Spinal cord (tissue), 10 donors: ENCODE data around the gene CLMN. TPM values are rescaled to one million over a fixed set of nuclear protein-coding genes. Genes with fewer than 3 reads are reported as not detected.

Source experiments
- DNase-seq, 6 donors: peaks; one replicate each; pipeline versions ENCODE4 v3.0.0 to v3.0.0-alpha.2; 2013 to 2015; ENCODE audit warnings: low spot score in 6 of 6, low read depth in 4 of 6
- H3K27ac ChIP-seq: one replicate; pipeline ENCODE4 v1.5.1; 2013; ENCODE audit warnings: low read depth, low read length, control low read depth
- H3K27me3 ChIP-seq: one replicate; pipeline ENCODE4 v1.6.1; 2013; ENCODE audit warnings: low read length; ENCODE audit not compliant: control insufficient read depth, insufficient read depth
- H3K36me3 ChIP-seq: one replicate; pipeline ENCODE4 v1.6.1; 2013; ENCODE audit warnings: low read length; ENCODE audit not compliant: control insufficient read depth, insufficient read depth
- H3K4me1 ChIP-seq: one replicate; pipeline ENCODE4 v1.6.1; 2013; ENCODE audit warnings: low read length; ENCODE audit not compliant: control insufficient read depth, insufficient read depth
- H3K4me3 ChIP-seq: one replicate; pipeline ENCODE4 v1.5.1; 2013; ENCODE audit warnings: low read depth, low read length, control low read depth
- H3K9me3 ChIP-seq: one replicate; pipeline ENCODE4 v1.6.1; 2013; ENCODE audit warnings: low read length; ENCODE audit not compliant: control insufficient read depth, insufficient read depth
- WGBS: methylation state at CpG from one replicate; pipeline ENCODE4 v1.1.5; 2013; ENCODE audit warnings: missing lambda C conversion rate; ENCODE audit not compliant: insufficient coverage; 5-methylcytosine and 5-hydroxymethylcytosine counted together
- polyA plus RNA-seq, 2 donors: library from polyadenylated mRNA; unstranded; fragments of 120-200 nt; gene quantifications; one replicate each; pipeline ENCODE4 v1.2.1, GENCODE V29; 2013; ENCODE audit not compliant: insufficient read length in 2 of 2
- total RNA-seq, 2 donors: library from RNA; depleted of rRNA in 1 of 2; stranded (reverse); fragments of 120-200 nt in 1 of 2; fragments of >200 nt in 1 of 2; gene quantifications; one replicate each; pipeline versions ENCODE4 v1.2.3 to v1.2.4, GENCODE V29; 2013 to 2014
- donor health status: healthy.

CLMN gene
- total and polyA plus RNA-seq, 4 donors, result 4.1 to 18.8 (median 8.6) TPM

DNA sequence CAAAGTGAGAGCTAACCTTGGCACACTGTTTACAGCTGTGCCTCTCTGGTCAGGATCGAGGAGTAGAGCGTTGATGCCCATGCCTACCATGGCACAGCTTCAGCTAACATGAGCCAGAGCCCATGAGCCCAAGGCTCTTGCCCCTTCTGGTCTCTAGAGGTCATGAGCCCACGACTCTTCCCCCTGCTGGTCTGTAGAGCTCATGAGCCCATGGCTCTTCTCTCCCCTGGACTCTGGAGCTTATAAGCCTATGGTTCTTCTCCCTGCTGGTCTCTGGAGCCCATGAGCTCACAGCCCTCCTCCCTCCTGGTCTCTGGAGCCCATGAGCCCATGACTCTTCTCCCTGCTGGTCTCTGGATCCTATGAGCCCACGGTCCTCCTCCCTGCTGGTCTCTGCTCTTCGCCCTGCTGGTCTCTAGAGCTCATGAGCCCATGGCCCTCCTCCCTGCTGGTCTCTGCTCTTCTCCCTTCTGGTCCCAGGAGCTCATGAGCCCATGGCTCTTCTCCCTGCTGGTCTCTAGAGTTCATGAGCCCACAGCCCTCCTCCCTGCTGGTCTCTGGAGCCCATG is 16.6 kb upstream of the CLMN start:
- WGBS, result 92% methylated on average over 5 of the region's 5 CpGs
- Histone ChIP-seq H3K27ac (no peak overlapping the region), H3K36me3 (no peaks in the 10 kb centered on the region), H3K9me3 (no peaks in the 10 kb centered on the region), H3K27me3 (no peaks in the 10 kb centered on the region), H3K4me1 (no peaks in the 10 kb centered on the region), H3K4me3 (no peak overlapping the region)
- no peak for DNase-seq

DNA sequence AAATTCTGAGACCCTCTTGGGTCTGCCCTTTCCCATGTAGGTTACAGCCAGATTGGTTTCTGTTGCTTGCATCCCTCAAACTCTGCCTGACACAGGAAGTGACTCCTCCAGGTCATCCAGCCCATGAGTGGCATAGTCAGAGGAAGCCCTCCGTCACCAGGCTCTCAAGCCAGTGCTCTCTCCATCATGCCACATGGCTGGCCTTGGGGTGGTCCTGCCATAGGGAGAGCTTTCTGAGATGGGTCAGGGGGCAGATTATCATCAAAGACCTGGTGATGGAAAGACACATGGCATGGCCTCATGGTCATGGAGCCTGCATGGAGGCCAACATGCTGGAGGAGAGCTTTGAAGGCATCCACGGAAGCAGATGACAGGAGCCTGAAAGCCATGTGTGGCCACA is 15.4 kb upstream of the CLMN start:
- no peaks in the 10 kb centered on the region for H3K36me3 ChIP-seq
- H3K4me1 ChIP-seq, result no peaks in the 10 kb centered on the region
- whole genome bisulfite sequencing, result no CpG with 5 or more reads among the region's 2 CpGs
- H3K9me3 ChIP-seq, result no peaks in the 10 kb centered on the region
- no peaks in the 10 kb centered on the region for H3K27me3 ChIP-seq
- no peak overlapping the region for H3K27ac ChIP-seq
- H3K4me3 ChIP-seq, result no peak overlapping the region
- no peak for DNase-seq

DNA sequence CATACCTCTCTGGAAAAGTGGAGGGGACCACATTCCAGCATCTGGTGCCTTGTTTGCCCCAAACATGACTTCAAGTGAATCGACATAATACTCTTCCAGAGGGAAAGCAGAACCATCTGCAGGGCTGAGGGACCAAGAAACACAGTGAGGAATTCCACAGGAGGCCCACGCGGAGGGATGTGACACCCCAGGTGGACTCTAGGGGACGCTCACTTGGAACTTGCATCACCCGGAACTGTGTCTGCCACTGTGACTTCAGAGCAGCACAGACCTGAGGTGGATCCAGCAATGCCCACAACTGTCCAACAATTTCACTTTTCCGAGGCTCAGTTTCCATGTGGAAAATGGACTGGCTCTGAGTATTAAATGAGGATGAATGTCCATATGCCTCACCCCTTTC is 14.3 kb upstream of the CLMN start:
- WGBS, result 89% methylated on average over 4 of the region's 6 CpGs
- Histone ChIP-seq H3K4me3 (no peak overlapping the region), H3K36me3 (no peaks in the 10 kb centered on the region), H3K27ac (no peak overlapping the region), H3K9me3 (no peaks in the 10 kb centered on the region), H3K4me1 (peaks cover 2% of the 10 kb centered on the region), H3K27me3 (no peaks in the 10 kb centered on the region)
- no peak for DNase-seq

DNA sequence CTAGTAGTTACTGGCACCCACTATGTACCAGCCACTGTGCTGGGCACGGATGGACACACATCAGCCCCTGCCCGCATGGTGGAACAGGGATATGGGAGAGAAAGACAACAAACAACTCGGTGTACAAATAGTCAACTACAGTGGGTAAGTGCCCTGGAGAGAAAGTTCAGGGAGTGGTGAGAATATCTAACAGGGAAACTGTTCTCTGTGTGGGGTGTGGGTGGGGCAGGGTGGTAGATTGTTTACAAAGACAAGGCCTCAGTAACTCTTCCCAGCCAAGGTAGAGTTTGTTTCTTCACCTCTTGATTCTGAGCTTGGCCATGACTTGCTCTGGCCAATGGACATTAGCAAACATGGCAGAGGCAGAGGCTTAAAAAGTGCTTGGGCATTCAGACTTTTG is 12.9 kb upstream of the CLMN start:
- DNase-seq, result no peak
- no peaks in the 10 kb centered on the region for H3K9me3 ChIP-seq
- WGBS, result no CpG with 5 or more reads among the region's 3 CpGs
- H3K4me1 ChIP-seq, result peaks cover 2% of the 10 kb centered on the region
- no peak overlapping the region for H3K4me3 ChIP-seq
- H3K27me3 ChIP-seq, result no peaks in the 10 kb centered on the region
- no peaks in the 10 kb centered on the region for H3K36me3 ChIP-seq
- H3K27ac ChIP-seq, result no peak overlapping the region

DNA sequence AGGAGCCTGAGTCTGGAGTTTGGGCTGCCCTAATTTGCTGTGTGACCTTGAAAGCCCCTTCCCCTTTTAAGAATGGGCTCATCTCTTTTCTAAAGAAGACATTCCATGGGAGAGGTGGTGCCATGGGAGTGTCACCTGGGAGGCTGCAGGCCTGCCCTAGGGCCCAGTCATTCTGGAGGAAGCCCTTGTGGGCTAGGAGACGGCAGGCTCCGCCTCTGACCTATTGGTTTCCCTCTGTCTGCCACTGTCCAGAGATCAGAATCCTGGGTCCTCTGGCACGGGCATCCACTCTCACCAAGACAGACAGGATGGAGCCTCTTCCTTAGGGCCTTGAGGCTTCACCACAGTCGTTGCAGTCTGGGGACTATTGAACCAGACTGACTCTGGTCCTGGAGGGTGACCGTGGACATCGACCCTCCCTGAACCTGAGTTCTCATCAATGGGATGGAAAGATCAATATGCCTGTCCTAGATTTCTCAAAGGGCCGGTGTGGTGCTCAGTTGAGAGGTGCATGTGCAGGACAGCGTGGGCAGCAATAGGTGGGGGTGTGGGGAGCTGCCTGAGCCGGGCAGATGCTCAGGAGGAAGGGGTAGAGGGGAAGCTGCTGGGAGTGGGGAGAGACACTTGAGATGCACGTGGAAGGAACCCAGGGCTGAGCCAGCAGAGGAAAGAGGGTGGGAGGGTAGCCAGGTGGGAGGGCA is 12.2 kb upstream of the CLMN start:
- no peaks in the 10 kb centered on the region for H3K36me3 ChIP-seq
- H3K27ac ChIP-seq, result no peak overlapping the region
- no peak for DNase-seq
- H3K9me3 ChIP-seq, result no peaks in the 10 kb centered on the region
- no peaks in the 10 kb centered on the region for H3K27me3 ChIP-seq
- WGBS, result 87% methylated on average over 10 of the region's 10 CpGs
- no peak overlapping the region for H3K4me3 ChIP-seq
- H3K4me1 ChIP-seq, result peaks cover 2% of the 10 kb centered on the region

DNA sequence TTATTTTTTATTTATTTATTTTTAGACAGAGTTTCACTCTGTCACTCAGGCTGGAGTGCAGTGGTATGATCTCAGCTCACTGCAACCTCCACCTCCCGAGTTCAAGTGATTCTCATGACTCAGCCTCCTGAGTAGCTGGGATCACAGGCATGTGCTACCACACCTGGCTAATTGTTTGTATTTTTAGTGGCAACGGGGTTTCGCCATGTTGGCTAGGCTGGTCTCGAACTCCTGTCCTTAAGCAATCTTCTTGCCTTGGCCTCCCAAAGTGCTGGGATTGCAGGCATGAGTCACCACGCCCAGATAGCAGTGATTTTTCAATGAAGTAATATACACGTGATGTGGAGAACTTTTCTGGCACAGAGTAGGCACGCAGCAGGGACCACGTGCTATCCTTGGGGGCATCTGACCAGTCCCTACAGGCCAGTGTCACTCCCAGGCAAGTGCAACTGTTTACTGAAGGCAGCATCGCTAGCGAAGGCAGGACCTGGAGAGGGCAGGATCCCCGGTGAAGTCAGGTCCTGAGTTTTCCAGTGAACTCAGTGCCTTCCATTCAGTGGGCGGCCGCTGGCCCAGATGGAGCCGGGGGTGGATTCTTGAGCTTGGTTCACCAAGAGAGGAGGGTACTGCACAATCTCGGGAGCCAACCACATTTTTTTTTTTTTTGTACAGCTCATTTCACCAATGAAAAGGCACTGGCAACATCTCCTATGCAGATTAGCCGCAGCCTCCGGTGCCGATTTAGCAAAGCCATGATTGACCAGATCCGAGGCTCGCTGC is 11.1 kb upstream of the CLMN start:
- Histone ChIP-seq H3K4me1 (peaks cover 2% of the 10 kb centered on the region), H3K27ac (no peak overlapping the region), H3K36me3 (no peaks in the 10 kb centered on the region), H3K4me3 (no peak overlapping the region), H3K9me3 (peaks cover 1% of the 10 kb centered on the region), H3K27me3 (no peaks in the 10 kb centered on the region)
- WGBS, result 90% methylated on average over 15 of the region's 20 CpGs
- no peak for DNase-seq

DNA sequence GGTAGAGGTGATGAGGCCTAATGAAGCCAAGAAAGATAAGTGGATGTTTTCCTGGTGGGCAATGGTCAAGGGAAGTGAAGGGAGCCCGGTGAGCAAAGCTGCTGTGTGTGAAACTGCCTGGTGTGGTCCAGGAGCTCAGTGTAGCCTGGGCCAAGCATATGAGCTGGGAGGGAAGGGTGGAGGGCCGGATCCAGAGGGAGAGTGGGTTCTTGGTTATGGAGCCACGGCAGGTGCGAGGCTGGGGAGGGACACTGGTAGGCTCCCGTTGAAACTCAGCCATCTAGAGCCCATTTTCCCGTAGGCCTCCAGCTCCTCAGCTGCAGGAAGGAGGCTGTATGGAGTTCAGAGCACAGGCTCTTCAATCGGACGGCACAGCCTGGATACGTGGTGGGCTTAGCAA is 10.2 kb upstream of the CLMN start:
- Histone ChIP-seq H3K4me1 (peaks cover 2% of the 10 kb centered on the region), H3K36me3 (no peaks in the 10 kb centered on the region), H3K27ac (no peak overlapping the region), H3K27me3 (no peaks in the 10 kb centered on the region), H3K9me3 (peaks cover 1% of the 10 kb centered on the region), H3K4me3 (no peak overlapping the region)
- no peak for DNase-seq
- 91% methylated on average over 8 of the region's 9 CpGs for WGBS

DNA sequence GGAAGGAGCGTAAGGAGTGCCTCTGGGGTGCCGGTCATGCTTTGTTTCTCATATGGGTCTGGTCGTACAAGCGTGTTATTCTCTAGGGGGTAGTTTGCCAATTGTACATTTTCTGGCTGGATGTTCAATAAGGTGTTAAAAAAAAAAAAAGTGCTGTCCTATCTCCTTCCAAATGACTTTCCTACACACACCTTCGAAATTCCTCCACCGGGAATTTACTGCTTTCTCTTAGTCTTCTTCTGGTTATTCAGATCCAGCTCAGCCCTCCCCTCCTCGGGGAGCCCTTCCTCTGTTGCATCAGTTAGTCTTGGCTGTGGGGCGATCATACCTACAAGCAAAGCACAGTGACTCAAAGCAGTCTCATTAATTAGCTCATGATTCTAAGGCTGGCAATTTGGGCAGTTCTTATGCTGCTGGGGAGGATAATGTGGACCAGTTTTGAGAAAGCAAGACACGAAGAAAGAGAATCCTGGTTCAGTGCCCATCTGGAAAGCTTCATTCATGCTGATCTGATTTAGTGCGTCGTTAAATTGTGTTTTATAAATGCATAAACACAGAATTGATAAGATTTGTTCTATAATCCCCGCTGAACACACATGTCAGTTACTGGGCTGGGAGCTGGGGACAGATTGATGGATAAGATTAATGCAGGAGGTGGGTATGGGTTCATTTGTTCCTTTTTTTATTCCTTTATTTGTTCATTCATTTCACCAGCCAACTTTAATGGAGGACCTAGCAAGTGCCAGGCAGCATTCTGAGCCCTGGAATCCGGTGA is 9.2 kb upstream of the CLMN start:
- Histone ChIP-seq H3K27me3 (no peaks in the 10 kb centered on the region), H3K9me3 (peaks cover 1% of the 10 kb centered on the region), H3K4me3 (no peak overlapping the region), H3K36me3 (no peaks in the 10 kb centered on the region), H3K27ac (no peak overlapping the region), H3K4me1 (peaks cover 2% of the 10 kb centered on the region)
- WGBS, result 35% methylated on average over 7 of the region's 13 CpGs
- DNase-seq, result peak in 3 of 6 donors; percentile 12 to 87 (median 40)

DNA sequence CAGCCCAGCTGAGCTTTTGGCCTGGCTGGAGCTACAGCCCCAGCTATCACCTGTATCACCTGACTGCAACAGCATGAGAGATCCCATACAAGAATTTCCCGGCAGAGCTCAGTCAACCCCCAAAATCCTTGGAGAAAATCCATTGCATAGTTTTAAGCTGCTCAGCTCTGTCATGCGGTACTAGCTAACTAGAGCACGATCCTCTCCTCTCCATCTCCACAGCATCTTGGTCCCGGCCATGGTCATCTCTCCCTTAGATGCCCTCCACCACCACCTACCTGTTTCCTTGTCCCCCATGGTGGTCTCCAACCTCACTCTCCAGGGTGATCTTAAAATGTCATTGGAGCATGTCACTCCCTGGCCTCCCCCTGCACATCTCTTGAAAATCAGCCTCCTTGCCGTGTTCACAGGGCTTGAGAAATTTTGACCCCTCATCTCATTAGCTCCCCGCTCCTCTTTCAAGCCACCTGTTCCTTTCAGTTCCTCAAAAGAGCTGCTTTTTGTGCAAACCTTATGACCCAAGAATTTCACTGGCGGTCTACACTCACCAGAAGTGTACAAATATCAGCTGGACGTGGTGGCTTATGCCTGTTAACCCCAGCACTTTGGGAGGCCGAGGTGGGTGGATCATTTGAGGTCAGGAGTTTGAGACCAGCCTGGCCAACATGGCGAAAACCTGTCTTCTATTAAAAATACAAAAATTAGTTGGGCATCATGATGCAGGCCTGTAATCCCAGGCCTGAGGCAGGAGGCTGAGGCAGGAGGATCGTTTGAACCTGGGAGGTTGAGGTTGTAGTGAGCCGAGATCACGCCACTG is 8.1 kb upstream of the CLMN start:
- Histone ChIP-seq H3K9me3 (peaks cover 1% of the 10 kb centered on the region), H3K27me3 (no peaks in the 10 kb centered on the region), H3K4me3 (no peak overlapping the region), H3K27ac (no peak overlapping the region), H3K4me1 (peaks cover 2% of the 10 kb centered on the region), H3K36me3 (no peaks in the 10 kb centered on the region)
- WGBS, result 95% methylated on average over 9 of the region's 13 CpGs
- DNase-seq, result no peak
